ENCODE measurements around the gene OR10K2. TPM values are rescaled to one million over a fixed set of nuclear protein-coding genes. Genes with fewer than 3 reads are reported as not detected.
A peak's percentile ranks its signal among the peaks of the same experiment; 100 is the strongest.

The OR10K2 gene
- total and polyA plus RNA-seq, 2 of the 13 experiments (the other 11 are each of a cell fraction or from before 2014, with no cell fraction given), result not detected

DNA sequence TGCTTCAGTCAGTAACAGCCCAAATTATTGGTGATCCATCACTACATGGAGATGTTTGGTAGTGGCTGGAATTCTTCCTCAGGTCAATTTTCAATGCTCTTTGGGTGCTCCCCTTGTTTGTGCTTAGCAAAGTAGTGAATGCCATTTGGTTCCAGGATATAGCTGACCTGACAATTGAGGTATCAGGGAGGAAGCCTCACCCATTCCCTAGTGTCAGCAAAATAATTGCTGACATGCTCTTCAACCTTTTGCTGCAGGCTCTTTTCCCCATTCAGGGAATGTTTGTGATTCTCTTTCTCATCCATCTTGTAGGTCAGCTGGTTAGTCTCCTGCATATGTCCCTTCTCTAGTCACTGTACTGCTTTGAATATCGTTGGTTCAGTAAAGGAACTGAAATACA is 28.5 kb upstream of the OR10K2 start:
- ChIA-PET CTCF (ENCODE audit: low intra/inter-chr PET ratio, low total read pairs) (no interaction called here), POLR2A (no interaction called here)
- Histone ChIP-seq H4K20me1 (ENCODE audit: insufficient read depth, low read length) (no peaks in the 10 kb centered on the region), H3K9ac (ENCODE audit: insufficient read depth, low read depth, low read length) (no peak overlapping the region), H3K36me3 (replicated peaks in 1 of 2; ENCODE audit: control insufficient read depth in 1 of 2, insufficient read depth in 2 of 2, low read length in 2 of 2) (no peaks in the 10 kb centered on the region), H2AFZ (ENCODE audit: low read length) (no peak overlapping the region), H3K27me3 (ENCODE audit: control insufficient read depth in 1 of 2, insufficient read depth in 2 of 2, low read length in 2 of 2) (no peaks in the 10 kb centered on the region), H3K79me2 (ENCODE audit: insufficient read depth, low read length) (no peaks in the 10 kb centered on the region), H3K27ac (ENCODE audit: extremely low read length, insufficient read depth, low read length) (no peak overlapping the region), H3K9me3 (ENCODE audit: low read length) (peaks cover 58% of the 10 kb centered on the region), H3K4me3 (replicated peaks in 1 of 3; ENCODE audit: insufficient read depth in 1 of 3, low read depth in 2 of 3, low read length in 3 of 3) (no peak overlapping the region), H3K4me2 (ENCODE audit: low read depth, low read length) (no peak overlapping the region), H3K4me1 (ENCODE audit: insufficient read depth, low read length) (no peaks in the 10 kb centered on the region)
- in situ Hi-C loops (cut with HindIII; ENCODE audit: extremely low pct_ligation_motif_present, low pct_unique_long_range_greater_than_20kb), result no loop called here
- ATAC-seq (no peak), DNase-seq (ENCODE audit: low spot score) (no peak), FAIRE-seq (no peak)
- 0% methylated on average over 1 of the region's 1 CpG for WGBS (ENCODE audit: low lambda C conversion rate)
- intact Hi-C loops (cut with micrococcal nuclease; ENCODE audit: unreplicated experiment), result no loop called here
- TF ChIP-seq MAFK (conservative IDR thresholded peaks at IDR 0.05 in 1 of 2, IDR thresholded peaks at IDR 0.05 in 1 of 2; ENCODE audit: low read length in 2 of 2), result peak; percentile 21 to 82; a peak in 2 of 4 replicates
- TF ChIP-seq MAFF (IDR thresholded peaks at IDR 0.05; ENCODE audit: low read depth, low read length), result peak; percentile 60
- no peak for TF ChIP-seq HNRNPH1 (optimal IDR thresholded peaks at IDR 0.05; ENCODE audit: low read depth, low read length)
- BruUV-seq (replicated peaks), result no TSS peak

DNA sequence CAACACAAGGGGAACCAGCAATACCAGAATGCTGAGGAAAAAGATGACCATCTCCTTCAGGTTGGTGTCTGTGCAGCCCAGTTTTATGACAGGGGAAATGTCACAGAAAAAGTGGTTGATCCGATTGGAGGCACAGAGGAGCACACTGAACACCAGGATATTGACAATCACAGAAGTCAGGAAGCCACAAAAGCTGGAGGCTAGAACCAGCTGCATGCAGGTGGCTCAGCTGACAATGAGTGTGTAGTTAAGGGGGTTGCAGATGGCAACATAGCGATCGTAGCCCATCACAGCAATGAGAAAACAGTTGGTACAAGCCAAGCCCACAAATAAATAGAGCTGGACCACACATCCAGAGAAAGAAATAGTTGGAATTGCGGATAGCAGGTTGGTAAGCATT is 19.3 kb upstream of the OR10K2 start:
- ChIA-PET POLR2A (no interaction called here), CTCF (ENCODE audit: low intra/inter-chr PET ratio, low total read pairs) (no interaction called here)
- Histone ChIP-seq H2AFZ (ENCODE audit: low read length) (no peak overlapping the region), H3K9ac (ENCODE audit: insufficient read depth, low read depth, low read length) (no peak overlapping the region), H3K4me3 (replicated peaks in 1 of 3; ENCODE audit: insufficient read depth in 1 of 3, low read depth in 2 of 3, low read length in 3 of 3) (no peak overlapping the region), H3K9me3 (ENCODE audit: low read length) (peaks cover 43% of the 10 kb centered on the region), H3K36me3 (replicated peaks in 1 of 2; ENCODE audit: control insufficient read depth in 1 of 2, insufficient read depth in 2 of 2, low read length in 2 of 2) (no peaks in the 10 kb centered on the region), H3K27ac (ENCODE audit: extremely low read length, insufficient read depth, low read length) (no peak overlapping the region), H3K4me2 (ENCODE audit: low read depth, low read length) (no peak overlapping the region), H3K4me1 (ENCODE audit: insufficient read depth, low read length) (no peaks in the 10 kb centered on the region), H3K27me3 (ENCODE audit: control insufficient read depth in 1 of 2, insufficient read depth in 2 of 2, low read length in 2 of 2) (no peaks in the 10 kb centered on the region; a peak in 1 of 5 replicates), H4K20me1 (ENCODE audit: insufficient read depth, low read length) (no peaks in the 10 kb centered on the region), H3K79me2 (ENCODE audit: insufficient read depth, low read length) (no peaks in the 10 kb centered on the region)
- no peak for FAIRE-seq
- in situ Hi-C loops (cut with HindIII; ENCODE audit: extremely low pct_ligation_motif_present, low pct_unique_long_range_greater_than_20kb), result no loop called here
- TF ChIP-seq JDP2 (CRISPR knock-in tag; IDR thresholded peaks at IDR 0.05; ENCODE audit: borderline replicate concordance) (no peak), IKZF4 (CRISPR knock-in tag; IDR thresholded peaks at IDR 0.05; ENCODE audit: borderline replicate concordance, low read depth, not compliant biosample characterization) (no peak), HMG20A (CRISPR knock-in tag; IDR thresholded peaks at IDR 0.05; ENCODE audit: borderline replicate concordance) (no peak)
- TF ChIP-seq, protein P1, sequence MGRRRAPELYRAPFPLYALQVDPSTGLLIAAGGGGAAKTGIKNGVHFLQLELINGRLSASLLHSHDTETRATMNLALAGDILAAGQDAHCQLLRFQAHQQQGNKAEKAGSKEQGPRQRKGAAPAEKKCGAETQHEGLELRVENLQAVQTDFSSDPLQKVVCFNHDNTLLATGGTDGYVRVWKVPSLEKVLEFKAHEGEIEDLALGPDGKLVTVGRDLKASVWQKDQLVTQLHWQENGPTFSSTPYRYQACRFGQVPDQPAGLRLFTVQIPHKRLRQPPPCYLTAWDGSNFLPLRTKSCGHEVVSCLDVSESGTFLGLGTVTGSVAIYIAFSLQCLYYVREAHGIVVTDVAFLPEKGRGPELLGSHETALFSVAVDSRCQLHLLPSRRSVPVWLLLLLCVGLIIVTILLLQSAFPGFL (CRISPR knock-in tag; IDR thresholded peaks at IDR 0.05), result no peak
- 4% methylated on average over 4 of the region's 4 CpGs for WGBS (ENCODE audit: low lambda C conversion rate)
- intact Hi-C loops (cut with micrococcal nuclease; ENCODE audit: unreplicated experiment), result no loop called here
- ATAC-seq, result no peak
- no peak for DNase-seq (ENCODE audit: low spot score)
- BruUV-seq (replicated peaks), result no TSS peak
